Measurements from ENCODE around the gene RNF150.

RNF150 gene

DNA sequence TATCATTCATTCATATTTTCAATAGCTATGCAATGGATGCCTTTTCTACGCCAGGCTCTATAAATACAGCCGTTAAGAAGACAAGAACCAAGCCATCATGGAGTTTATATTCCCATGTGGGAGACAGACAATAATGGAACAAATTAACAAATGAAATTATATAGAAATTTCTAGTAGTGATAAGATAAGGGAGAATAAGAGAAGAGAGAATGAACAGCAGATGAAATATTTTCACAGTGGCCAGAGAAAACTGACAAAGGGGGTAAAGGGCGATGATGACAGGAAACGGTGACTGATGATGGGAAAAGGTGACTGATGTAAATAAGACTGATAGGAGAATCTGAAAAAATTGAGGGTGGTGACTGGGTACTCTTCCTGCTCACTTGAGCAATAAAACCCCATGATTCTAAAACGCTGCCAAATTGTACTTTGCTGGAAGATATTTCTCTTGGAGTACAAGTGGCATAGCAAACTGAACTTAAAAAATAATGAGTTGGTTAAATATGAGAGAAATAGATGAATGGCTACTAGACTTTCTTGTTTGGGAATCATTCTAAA, 13.2 kb downstream of the RNF150 start:
- H3K4me3 ChIP-seq: no peak overlapping the region
- TF ChIP-seq, protein P1, sequence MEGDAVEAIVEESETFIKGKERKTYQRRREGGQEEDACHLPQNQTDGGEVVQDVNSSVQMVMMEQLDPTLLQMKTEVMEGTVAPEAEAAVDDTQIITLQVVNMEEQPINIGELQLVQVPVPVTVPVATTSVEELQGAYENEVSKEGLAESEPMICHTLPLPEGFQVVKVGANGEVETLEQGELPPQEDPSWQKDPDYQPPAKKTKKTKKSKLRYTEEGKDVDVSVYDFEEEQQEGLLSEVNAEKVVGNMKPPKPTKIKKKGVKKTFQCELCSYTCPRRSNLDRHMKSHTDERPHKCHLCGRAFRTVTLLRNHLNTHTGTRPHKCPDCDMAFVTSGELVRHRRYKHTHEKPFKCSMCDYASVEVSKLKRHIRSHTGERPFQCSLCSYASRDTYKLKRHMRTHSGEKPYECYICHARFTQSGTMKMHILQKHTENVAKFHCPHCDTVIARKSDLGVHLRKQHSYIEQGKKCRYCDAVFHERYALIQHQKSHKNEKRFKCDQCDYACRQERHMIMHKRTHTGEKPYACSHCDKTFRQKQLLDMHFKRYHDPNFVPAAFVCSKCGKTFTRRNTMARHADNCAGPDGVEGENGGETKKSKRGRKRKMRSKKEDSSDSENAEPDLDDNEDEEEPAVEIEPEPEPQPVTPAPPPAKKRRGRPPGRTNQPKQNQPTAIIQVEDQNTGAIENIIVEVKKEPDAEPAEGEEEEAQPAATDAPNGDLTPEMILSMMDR (IDR thresholded peaks at IDR 0.05): no peak
- no peak for DNase-seq (ENCODE audit: low spot score)
- no peak overlapping the region for H3K27ac ChIP-seq

DNA sequence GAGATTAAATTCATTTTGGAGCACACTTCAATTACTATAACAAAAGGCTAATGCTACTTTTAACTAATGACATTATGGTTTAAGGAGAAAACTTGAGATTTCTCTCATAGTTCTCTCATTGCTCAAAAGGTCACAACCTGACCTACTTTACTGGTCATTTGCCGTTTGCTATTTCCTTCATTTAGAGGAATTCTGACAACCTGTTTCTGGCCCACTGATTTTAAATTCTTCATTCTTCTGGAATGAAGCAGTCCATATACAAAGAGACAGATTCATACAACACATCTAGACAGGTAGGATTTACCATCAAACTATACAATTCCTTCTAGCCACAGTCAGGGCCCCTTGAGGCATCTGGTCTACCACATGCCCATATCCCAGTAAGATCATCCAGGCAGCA, 14.2 kb downstream of the RNF150 start:
- Histone ChIP-seq H3K4me3 (no peak overlapping the region), H3K27ac (no peak overlapping the region)
- no peak for DNase-seq (ENCODE audit: low spot score)
- TF ChIP-seq, protein P1 (IDR thresholded peaks at IDR 0.05): no peak

DNA sequence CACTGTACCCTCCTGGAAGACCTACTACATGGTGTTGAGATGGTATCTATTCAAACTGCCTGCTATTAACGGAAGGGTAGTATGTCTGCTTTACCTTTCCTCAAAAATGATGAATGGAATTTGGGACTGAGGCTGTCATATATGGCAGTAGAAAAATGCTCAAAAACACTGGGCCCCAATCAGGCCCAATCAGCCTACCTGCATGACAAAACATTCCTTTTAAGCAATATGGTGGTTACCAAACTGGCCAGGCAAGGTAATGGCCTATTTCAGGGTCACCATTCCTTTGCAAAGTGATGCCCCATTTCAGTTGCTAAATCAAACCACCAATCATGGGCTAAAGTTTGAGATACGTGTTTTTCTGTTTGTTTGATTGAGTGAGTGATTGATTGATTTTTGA, 14.9 kb downstream of the RNF150 start:
- TF ChIP-seq, protein P1 (IDR thresholded peaks at IDR 0.05): no peak
- Histone ChIP-seq H3K4me3 (no peak overlapping the region), H3K27ac (no peak overlapping the region)
- DNase-seq (ENCODE audit: low spot score): no peak

DNA sequence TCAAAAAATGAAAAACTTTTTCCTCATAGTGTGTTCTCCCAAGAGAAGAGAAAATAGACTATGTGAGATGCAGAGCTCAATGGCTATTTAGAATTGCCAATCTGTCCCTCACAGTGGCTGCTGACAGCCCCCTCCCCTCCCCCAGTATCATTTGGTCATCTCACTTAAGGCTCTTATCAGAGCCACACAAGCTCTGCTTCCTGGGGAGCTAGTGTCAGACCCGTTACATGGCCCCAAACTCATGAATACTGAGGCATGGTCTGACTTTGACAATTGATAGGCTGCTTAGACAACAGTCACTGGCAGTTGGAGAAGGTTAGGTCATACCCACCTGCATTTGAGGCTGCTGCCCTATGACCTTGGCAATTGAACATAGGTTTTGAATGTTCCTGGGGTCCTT, 15.3 kb downstream of the RNF150 start:
- no peak for DNase-seq (ENCODE audit: low spot score)
- TF ChIP-seq, protein P1 (IDR thresholded peaks at IDR 0.05): no peak
- Histone ChIP-seq H3K4me3 (no peak overlapping the region), H3K27ac (no peak overlapping the region)

DNA sequence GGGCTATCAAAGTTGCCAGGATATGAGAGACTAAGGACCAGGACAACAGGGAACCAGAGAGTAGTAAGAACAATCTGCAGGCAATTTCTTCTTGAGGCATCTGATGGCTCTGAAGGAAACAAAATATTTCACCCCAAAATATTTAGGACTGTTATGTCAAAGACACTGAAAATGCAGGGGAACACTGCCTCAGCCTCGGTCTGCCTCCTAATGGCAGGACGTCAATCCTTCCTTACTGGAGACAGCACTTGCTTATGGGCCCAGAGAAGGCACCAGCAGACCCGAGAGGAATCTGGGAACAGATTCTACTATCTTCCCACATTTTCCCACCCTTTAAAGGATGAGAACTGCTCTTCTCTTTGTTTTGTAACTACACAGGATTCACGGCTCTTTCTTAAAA, 23.3 kb downstream of the RNF150 start:
- DNase-seq (ENCODE audit: low spot score): no peak
- no peak overlapping the region for H3K4me3 ChIP-seq
- TF ChIP-seq, protein P1 (IDR thresholded peaks at IDR 0.05): no peak
- H3K27ac ChIP-seq: no peak overlapping the region

DNA sequence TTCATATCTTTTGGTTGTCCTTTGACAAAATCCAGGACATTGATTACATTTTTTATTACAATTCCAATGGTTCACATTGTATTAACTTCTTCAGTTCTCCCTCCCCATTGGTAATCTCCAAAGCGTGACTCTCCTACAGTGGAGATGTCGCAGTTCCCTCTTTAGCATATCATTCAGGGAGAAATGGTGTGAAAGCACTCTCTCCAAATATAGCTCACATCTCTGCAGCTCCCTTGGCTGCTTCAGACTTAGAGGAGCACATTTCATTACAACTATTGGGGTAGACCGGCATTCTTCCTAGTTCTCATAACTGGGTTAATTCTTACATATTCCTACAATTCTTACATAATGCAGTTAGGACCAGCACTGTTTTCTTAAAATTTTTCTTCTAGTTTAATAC, 25.3 kb downstream of the RNF150 start:
- no peak overlapping the region for H3K4me3 ChIP-seq
- no peak overlapping the region for H3K27ac ChIP-seq
- TF ChIP-seq, protein P1 (IDR thresholded peaks at IDR 0.05): no peak
- DNase-seq (ENCODE audit: low spot score): no peak

DNA sequence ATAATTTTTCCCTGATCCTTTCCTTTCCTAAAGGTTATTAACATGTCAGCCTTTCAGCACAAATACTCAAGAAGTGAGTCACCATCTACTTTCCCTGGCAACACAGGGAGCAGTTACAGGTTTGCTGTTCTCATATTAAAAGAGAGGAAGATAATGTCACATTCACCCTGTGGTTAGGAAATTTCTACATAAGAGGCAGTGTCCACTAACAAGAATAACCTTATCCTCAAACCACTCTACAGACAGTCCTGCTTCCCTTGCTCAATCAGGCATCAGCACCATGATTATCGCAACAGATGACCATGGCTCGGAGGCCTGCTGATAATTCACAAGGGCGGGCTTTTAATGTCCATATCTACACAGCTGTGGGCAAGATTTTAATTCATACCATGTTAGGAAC, 30.9 kb downstream of the RNF150 start:
- no peak for DNase-seq (ENCODE audit: low spot score)
- TF ChIP-seq, protein P1 (IDR thresholded peaks at IDR 0.05): no peak
- H3K27ac ChIP-seq: no peak overlapping the region

More for the DNA sequence above, 30.9 kb downstream of the RNF150 start:
- no peak overlapping the region for H3K4me3 ChIP-seq

All from coronary artery (tissue), 2 donors.